Measurements from ENCODE around the gene CADM2. TPM values are rescaled to one million over a fixed set of nuclear protein-coding genes. Genes with fewer than 3 reads are reported as not detected.

Gene CADM2
- total and polyA plus RNA-seq, 2 experiments from 2014 or later, result 13.3 to 47.5 TPM

DNA sequence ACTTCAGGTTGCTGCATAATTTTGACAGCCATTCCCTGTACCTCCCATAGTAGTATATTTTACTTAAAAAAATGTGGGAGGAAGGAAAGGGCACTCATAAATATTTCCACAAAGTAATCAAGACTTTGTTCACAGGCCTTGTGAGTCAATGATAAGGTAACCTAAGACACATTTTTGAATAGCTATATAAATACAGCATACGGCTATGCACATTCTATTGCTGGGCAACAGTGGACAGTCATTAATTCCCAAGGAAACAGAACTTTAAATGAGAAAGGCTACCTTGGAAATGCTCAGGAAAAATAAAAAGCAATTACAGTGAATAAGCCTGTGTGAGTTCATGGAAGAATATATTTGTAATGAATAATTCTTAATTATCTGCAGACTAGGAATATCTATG is 144.0 kb downstream of the CADM2 start (continued):
- TF ChIP-seq STAT1 (IDR thresholded peaks at IDR 0.05; ENCODE audit: unreplicated experiment) (no peak), POLR2AphosphoS5 (IDR thresholded peaks at IDR 0.05; ENCODE audit: low read depth) (no peak), EZH2 (IDR thresholded peaks at IDR 0.05; ENCODE audit: low read depth, unreplicated experiment) (no peak), EZH2phosphoT487 (IDR thresholded peaks at IDR 0.05; ENCODE audit: unreplicated experiment) (no peak)

- Mint-ChIP-seq H3K36me3 (ENCODE audit: low read depth) (no peaks in the 10 kb centered on the region), H3K27ac (0 out of 2 replicates have a peak overlapping the region, but pooled peaks have one; percentile 11), H3K4me3 (no peak overlapping the region), H3K9me3 (no peaks in the 10 kb centered on the region), H3K4me1 (no peaks in the 10 kb centered on the region), H3K27me3 (ENCODE audit: insufficient read depth, low read depth, poor library complexity) (no peaks in the 10 kb centered on the region)
- H3K27ac ChIP-seq (ENCODE audit: low read depth), result no peak overlapping the region
- no peaks in the 10 kb centered on the region for H3F3A ChIP-seq (replicated peaks; ENCODE audit: low read depth)
- no peak for DNase-seq (ENCODE audit: low spot score)
- no peak for ATAC-seq
- no peaks in the 10 kb centered on the region for H3K36me3 ChIP-seq (ENCODE audit: insufficient read depth)
- no peaks in the 10 kb centered on the region for H3K27me3 ChIP-seq (ENCODE audit: insufficient read depth)
- H3K4me1 ChIP-seq (ENCODE audit: insufficient read depth), result no peaks in the 10 kb centered on the region
- H3K9me2 ChIP-seq (ENCODE audit: insufficient read depth), result no peaks in the 10 kb centered on the region
- H3K4me2 ChIP-seq, result no peak overlapping the region
- no peak for TF ChIP-seq EZH2phosphoT487 (IDR thresholded peaks at IDR 0.05; ENCODE audit: unreplicated experiment)
- no peak for TF ChIP-seq JUNB (IDR thresholded peaks at IDR 0.05; ENCODE audit: unreplicated experiment)
- no peak for TF ChIP-seq CREB1 (CRISPR knock-in tag; IDR thresholded peaks at IDR 0.05; ENCODE audit: low read depth)
- TF ChIP-seq EZH2 (IDR thresholded peaks at IDR 0.05; ENCODE audit: low read depth, unreplicated experiment), result no peak
- TF ChIP-seq ZNF114 (CRISPR knock-in tag; IDR thresholded peaks at IDR 0.05), result no peak
- TF ChIP-seq POLR2AphosphoS5 (IDR thresholded peaks at IDR 0.05; ENCODE audit: low read depth), result no peak
- TF ChIP-seq REST (IDR thresholded peaks at IDR 0.05; ENCODE audit: unreplicated experiment), result no peak
- TF ChIP-seq NANOG (IDR thresholded peaks at IDR 0.05; ENCODE audit: borderline replicate concordance), result no peak
- TF ChIP-seq, protein P1, sequence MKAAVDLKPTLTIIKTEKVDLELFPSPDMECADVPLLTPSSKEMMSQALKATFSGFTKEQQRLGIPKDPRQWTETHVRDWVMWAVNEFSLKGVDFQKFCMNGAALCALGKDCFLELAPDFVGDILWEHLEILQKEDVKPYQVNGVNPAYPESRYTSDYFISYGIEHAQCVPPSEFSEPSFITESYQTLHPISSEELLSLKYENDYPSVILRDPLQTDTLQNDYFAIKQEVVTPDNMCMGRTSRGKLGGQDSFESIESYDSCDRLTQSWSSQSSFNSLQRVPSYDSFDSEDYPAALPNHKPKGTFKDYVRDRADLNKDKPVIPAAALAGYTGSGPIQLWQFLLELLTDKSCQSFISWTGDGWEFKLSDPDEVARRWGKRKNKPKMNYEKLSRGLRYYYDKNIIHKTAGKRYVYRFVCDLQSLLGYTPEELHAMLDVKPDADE (IDR thresholded peaks at IDR 0.05), result no peak
- TF ChIP-seq, protein P2, sequence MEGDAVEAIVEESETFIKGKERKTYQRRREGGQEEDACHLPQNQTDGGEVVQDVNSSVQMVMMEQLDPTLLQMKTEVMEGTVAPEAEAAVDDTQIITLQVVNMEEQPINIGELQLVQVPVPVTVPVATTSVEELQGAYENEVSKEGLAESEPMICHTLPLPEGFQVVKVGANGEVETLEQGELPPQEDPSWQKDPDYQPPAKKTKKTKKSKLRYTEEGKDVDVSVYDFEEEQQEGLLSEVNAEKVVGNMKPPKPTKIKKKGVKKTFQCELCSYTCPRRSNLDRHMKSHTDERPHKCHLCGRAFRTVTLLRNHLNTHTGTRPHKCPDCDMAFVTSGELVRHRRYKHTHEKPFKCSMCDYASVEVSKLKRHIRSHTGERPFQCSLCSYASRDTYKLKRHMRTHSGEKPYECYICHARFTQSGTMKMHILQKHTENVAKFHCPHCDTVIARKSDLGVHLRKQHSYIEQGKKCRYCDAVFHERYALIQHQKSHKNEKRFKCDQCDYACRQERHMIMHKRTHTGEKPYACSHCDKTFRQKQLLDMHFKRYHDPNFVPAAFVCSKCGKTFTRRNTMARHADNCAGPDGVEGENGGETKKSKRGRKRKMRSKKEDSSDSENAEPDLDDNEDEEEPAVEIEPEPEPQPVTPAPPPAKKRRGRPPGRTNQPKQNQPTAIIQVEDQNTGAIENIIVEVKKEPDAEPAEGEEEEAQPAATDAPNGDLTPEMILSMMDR (conservative IDR thresholded peaks at IDR 0.05; ENCODE audit: low read depth in 2 of 2), result no peak
- no peak for TF ChIP-seq ZNF331 (CRISPR knock-in tag; IDR thresholded peaks at IDR 0.05; ENCODE audit: low read depth)
- TF ChIP-seq STAT1 (IDR thresholded peaks at IDR 0.05; ENCODE audit: unreplicated experiment), result no peak
- TF ChIP-seq, protein P3, sequence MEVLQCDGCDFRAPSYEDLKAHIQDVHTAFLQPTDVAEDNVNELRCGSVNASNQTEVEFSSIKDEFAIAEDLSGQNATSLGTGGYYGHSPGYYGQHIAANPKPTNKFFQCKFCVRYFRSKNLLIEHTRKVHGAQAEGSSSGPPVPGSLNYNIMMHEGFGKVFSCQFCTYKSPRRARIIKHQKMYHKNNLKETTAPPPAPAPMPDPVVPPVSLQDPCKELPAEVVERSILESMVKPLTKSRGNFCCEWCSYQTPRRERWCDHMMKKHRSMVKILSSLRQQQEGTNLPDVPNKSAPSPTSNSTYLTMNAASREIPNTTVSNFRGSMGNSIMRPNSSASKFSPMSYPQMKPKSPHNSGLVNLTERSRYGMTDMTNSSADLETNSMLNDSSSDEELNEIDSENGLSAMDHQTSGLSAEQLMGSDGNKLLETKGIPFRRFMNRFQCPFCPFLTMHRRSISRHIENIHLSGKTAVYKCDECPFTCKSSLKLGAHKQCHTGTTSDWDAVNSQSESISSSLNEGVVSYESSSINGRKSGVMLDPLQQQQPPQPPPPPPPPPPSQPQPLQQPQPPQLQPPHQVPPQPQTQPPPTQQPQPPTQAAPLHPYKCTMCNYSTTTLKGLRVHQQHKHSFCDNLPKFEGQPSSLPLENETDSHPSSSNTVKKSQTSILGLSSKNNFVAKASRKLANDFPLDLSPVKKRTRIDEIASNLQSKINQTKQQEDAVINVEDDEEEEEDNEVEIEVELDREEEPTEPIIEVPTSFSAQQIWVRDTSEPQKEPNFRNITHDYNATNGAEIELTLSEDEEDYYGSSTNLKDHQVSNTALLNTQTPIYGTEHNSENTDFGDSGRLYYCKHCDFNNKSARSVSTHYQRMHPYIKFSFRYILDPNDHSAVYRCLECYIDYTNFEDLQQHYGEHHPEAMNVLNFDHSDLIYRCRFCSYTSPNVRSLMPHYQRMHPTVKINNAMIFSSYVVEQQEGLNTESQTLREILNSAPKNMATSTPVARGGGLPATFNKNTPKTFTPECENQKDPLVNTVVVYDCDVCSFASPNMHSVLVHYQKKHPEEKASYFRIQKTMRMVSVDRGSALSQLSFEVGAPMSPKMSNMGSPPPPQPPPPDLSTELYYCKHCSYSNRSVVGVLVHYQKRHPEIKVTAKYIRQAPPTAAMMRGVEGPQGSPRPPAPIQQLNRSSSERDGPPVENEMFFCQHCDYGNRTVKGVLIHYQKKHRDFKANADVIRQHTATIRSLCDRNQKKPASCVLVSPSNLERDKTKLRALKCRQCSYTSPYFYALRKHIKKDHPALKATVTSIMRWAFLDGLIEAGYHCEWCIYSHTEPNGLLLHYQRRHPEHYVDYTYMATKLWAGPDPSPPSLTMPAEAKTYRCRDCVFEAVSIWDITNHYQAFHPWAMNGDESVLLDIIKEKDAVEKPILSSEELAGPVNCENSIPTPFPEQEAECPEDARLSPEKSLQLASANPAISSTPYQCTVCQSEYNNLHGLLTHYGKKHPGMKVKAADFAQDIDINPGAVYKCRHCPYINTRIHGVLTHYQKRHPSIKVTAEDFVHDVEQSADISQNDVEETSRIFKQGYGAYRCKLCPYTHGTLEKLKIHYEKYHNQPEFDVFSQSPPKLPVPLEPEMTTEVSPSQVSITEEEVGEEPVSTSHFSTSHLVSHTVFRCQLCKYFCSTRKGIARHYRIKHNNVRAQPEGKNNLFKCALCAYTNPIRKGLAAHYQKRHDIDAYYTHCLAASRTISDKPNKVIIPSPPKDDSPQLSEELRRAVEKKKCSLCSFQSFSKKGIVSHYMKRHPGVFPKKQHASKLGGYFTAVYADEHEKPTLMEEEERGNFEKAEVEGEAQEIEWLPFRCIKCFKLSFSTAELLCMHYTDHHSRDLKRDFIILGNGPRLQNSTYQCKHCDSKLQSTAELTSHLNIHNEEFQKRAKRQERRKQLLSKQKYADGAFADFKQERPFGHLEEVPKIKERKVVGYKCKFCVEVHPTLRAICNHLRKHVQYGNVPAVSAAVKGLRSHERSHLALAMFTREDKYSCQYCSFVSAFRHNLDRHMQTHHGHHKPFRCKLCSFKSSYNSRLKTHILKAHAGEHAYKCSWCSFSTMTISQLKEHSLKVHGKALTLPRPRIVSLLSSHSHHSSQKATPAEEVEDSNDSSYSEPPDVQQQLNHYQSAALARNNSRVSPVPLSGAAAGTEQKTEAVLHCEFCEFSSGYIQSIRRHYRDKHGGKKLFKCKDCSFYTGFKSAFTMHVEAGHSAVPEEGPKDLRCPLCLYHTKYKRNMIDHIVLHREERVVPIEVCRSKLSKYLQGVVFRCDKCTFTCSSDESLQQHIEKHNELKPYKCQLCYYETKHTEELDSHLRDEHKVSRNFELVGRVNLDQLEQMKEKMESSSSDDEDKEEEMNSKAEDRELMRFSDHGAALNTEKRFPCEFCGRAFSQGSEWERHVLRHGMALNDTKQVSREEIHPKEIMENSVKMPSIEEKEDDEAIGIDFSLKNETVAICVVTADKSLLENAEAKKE (CRISPR knock-in tag; IDR thresholded peaks at IDR 0.05), result no peak
- no peak overlapping the region for H2AFZ ChIP-seq
- no peak overlapping the region for H3K4me3 ChIP-seq
- no peaks in the 10 kb centered on the region for H3K79me2 ChIP-seq (replicated peaks; ENCODE audit: insufficient read depth)
- H4K20me1 ChIP-seq (replicated peaks; ENCODE audit: insufficient read depth), result no peaks in the 10 kb centered on the region
Observed at GRCh38 chr3:85110393-85110792, 151.6 kb downstream of the CADM2 start.
